ENCODE measurements around the gene WDR74. TPM values are rescaled to one million over a fixed set of nuclear protein-coding genes. Genes with fewer than 3 reads are reported as not detected.

Gene WDR74
- total RNA-seq, 2 donors from 2014 or later = 15.8 to 40.0 TPM

- ATAC-seq (peak; percentile 85), DNase-seq (peak; percentile 90 to 92 (median 90))
- H3K36me3 ChIP-seq (replicated peaks in 1 of 2; ENCODE audit: insufficient read depth in 1 of 2, low read depth in 2 of 2) = peaks cover 10 to 13% of the 10 kb centered on the region in 2 donors
- peaks cover 71% of the 10 kb centered on the region for H3K4me1 ChIP-seq
- H3K4me3 ChIP-seq = peak within 1 kb of the TSS; percentile 60 to 98
- H3K27ac ChIP-seq = peak within 1 kb of the TSS; percentile 97 to 99 (median 98)
- intact Hi-C loops (cut with DNase I) = no loop called here
- H3K9me3 ChIP-seq = no peaks in the 10 kb centered on the region
- WGBS, 2 donors = 0 to 2% methylated on average over 25 to 69 of the region's 69 CpGs
- no peaks in the 10 kb centered on the region for H3K27me3 ChIP-seq
- peak; percentile 56 to 89 (median 80) for TF ChIP-seq CTCF (IDR thresholded peaks at IDR 0.05)
- peak; percentile 98 to 99 (median 99) for TF ChIP-seq POLR2A (IDR thresholded peaks at IDR 0.05)
These were observed 41.6 kb upstream of the WDR74 start, which contains the start of gene SLC3A2 for GRCh38 chr11:62880803-62881578. TSS of gene SLC3A2 (plus strand) at chr11:62880896. CDS start at chr11:62881024, 128 bp downstream.

GRCh38 chr11:62880231-62880802 is 40.9 kb upstream of the WDR74 start:
- DNase-seq (peak in 3 of 4 donors; percentile 47 to 62 (median 48)), ATAC-seq (peak; percentile 5)
- intact Hi-C loops (cut with DNase I) = no loop called here
- H3K36me3 ChIP-seq (replicated peaks in 1 of 2; ENCODE audit: insufficient read depth in 1 of 2, low read depth in 2 of 2) = peaks cover 4 to 7% of the 10 kb centered on the region in 2 donors
- H3K9me3 ChIP-seq = no peaks in the 10 kb centered on the region
- peak overlapping the region; percentile 97 to 99 (median 98) for H3K27ac ChIP-seq
- WGBS, 2 donors = 2 to 3% methylated on average over 15 to 16 of the region's 16 CpGs
- peak overlapping the region; percentile 60 to 98 for H3K4me3 ChIP-seq
- no peaks in the 10 kb centered on the region for H3K27me3 ChIP-seq
- TF ChIP-seq CTCF (IDR thresholded peaks at IDR 0.05) (no peak), POLR2A (IDR thresholded peaks at IDR 0.05) (no peak)
- H3K4me1 ChIP-seq = peaks cover 78% of the 10 kb centered on the region

- H3K27ac ChIP-seq = peak overlapping the region; percentile 97 to 99 (median 98)
- H3K4me1 ChIP-seq = peaks cover 80% of the 10 kb centered on the region
- H3K27me3 ChIP-seq = no peaks in the 10 kb centered on the region
- H3K4me3 ChIP-seq = no peak overlapping the region
- no peaks in the 10 kb centered on the region for H3K9me3 ChIP-seq
- no peaks in the 10 kb centered on the region for H3K36me3 ChIP-seq (replicated peaks in 1 of 2; ENCODE audit: insufficient read depth in 1 of 2, low read depth in 2 of 2)
- intact Hi-C loops (cut with DNase I) = no loop called here
- DNase-seq (peak in 2 of 4 donors; percentile 48 to 57), ATAC-seq (no peak)
- TF ChIP-seq POLR2A (IDR thresholded peaks at IDR 0.05) (no peak), CTCF (IDR thresholded peaks at IDR 0.05) (no peak)
- 41 to 51% methylated on average over 5 to 7 of the region's 7 CpGs for WGBS, 2 donors
These were observed 40.0 kb upstream of the WDR74 start for GRCh38 chr11:62879235-62879978.

GRCh38 chr11:62876712-62877111 is 37.3 kb upstream of the WDR74 start:
- peak overlapping the region in 3 of 4 donors; percentile 33 to 98 (median 67) for H3K27ac ChIP-seq
- peaks cover 53% of the 10 kb centered on the region for H3K4me1 ChIP-seq
- TF ChIP-seq CTCF (IDR thresholded peaks at IDR 0.05) (no peak), POLR2A (IDR thresholded peaks at IDR 0.05) (no peak)
- H3K27me3 ChIP-seq = no peaks in the 10 kb centered on the region
- ATAC-seq (no peak), DNase-seq (peak in 1 of 4 donors; percentile 25)
- no peak overlapping the region for H3K4me3 ChIP-seq
- intact Hi-C loops (cut with DNase I) = no loop called here
- 16 to 26% methylated on average over 6 of the region's 6 CpGs for WGBS, 2 donors
- H3K9me3 ChIP-seq = no peaks in the 10 kb centered on the region
- H3K36me3 ChIP-seq (replicated peaks in 1 of 2; ENCODE audit: insufficient read depth in 1 of 2, low read depth in 2 of 2) = peaks cover 0 to 2% of the 10 kb centered on the region in 2 donors

Data from body of pancreas (tissue), 4 donors.